COLO668 (cell line): ENCODE data around the gene SNRPA.
"Not testable (repeated sequence)": the region's sequence is repeated elsewhere in the genome, so short reads cannot be mapped to it uniquely, and the experiment has no call there.

Experiments used
- DNase-seq: peaks from one replicate; lab custom pipeline; 2025; ENCODE audit not compliant: unreplicated experiment; lab: John Stamatoyannopoulos, UW

Gene SNRPA

GRCh38 chr19:40721140-40721486, 29.9 kb upstream of the SNRPA start:
- no peak for DNase-seq

DNA sequence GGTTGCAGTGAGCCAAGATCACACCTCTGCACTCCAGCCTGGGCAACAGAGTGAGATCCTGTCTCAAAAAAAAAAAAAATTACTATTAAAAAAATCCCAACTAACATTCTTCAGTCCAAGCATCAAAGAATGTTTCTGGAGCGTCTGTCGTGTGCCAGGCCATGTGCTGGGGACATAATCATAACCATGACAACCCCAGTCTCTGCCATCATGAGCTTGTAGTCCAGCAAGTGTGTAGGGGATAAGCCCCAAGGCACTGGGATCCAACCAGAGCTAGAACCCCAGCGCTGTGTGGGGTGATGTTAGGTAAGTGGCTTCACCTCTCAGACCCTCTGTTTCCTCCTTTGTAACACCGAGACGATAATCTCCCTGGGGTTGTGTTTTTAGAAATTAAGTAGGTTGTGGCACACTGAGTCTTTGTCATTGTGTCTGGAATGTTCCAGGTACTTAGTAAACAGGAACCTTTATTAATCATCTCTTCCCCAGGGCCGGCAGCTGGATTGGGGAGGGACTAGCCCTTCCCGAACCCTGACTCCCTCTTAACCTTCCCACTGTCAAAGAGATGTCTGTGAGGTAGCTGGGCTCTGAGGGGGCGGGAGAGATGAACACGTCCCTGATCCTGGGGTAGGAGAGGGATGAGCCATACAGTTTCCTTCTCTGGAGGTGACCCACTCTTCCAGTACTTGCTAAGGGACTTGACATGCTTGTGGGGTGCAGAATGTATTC, 28.9 kb upstream of the SNRPA start:
- DNase-seq, result no peak

DNA sequence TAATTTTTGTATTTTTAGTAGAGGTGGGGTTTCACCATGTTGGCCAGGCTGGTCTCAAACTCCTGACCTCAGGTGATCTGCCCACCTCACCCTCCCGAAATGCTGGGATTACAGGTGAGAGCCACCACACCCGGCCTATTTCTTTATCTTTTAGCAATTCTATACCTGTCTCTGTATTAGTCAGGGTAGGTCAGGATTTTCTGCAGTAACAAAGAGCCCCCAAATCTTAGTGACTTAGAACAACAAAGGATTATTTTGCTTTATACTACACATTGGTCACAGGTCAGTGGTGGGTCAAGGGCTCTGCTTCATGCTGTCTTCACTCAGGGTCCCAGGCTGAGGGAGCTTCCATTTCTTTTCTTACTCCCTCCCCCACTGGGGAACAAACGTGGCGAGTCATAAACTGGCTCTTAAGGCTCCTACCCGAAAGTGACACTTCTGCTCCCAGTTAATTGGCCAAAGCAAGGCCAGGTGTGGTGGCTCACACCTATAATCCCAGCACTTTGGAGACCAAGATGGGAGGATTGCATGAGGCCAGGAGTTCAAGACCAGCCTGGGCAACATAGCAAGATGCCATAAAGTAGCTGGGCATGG, 27.2 kb upstream of the SNRPA start:
- DNase-seq, result no peak

- DNase-seq, result no peak
These were observed 26.7 kb upstream of the SNRPA start for GRCh38 chr19:40724315-40724714.

DNA sequence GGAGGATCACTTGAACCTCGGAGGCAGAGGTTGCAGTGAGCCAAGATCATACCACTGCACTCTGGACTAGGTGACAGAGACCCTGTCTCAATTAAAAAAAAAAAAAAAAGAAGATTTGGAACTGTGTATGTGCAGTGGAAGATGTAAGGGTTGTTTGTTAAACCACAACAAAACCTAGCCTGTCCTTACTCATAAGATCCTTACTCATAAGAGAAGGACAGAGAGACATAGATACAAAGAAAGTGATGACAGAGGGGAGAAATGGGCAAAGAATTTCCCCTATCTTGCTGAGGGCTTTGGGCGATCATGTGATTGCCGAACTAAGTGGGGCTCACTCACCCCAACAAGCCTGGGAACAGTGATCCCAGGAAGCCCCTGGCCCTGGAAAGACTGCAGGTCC, 26.1 kb upstream of the SNRPA start:
- no peak for DNase-seq

GRCh38 chr19:40726279-40726678, 24.7 kb upstream of the SNRPA start:
- DNase-seq, result no peak

- DNase-seq, result not testable (repeated sequence)
These were observed 20.9 kb upstream of the SNRPA start for GRCh38 chr19:40730065-40730464.

GRCh38 chr19:40732304-40732703, 18.7 kb upstream of the SNRPA start:
- not testable (repeated sequence) for DNase-seq

DNA sequence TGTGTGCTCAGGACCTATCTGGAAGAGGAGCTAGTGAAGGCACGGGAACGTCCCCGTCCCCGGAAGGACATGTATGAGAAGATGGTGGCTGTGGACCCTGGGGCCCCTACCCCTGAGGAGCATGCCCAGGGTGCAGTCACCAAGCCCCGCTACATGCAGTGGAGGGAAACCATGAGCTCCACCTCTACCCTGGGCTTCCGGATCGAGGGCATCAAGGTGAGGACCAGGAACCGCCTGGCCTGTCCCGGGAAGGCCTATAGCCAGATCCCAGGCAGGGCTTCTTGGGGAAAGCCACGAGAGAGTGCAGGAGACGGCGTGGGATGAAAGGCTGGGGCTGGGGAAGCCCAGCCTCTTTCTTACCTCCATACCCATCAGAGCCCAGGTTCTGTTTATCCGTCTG, 17.9 kb upstream of the SNRPA start:
- DNase-seq, result no peak

GRCh38 chr19:40735013-40735771, 15.8 kb upstream of the SNRPA start:
- no peak for DNase-seq

- DNase-seq, result no peak
These were observed 14.3 kb upstream of the SNRPA start for GRCh38 chr19:40736661-40737060.

GRCh38 chr19:40737102-40737644, 13.8 kb upstream of the SNRPA start:
- no peak for DNase-seq

GRCh38 chr19:40739030-40739839, 11.8 kb upstream of the SNRPA start:
- DNase-seq, result no peak

- no peak for DNase-seq
These were observed 10.9 kb upstream of the SNRPA start for GRCh38 chr19:40739871-40740703.

DNA sequence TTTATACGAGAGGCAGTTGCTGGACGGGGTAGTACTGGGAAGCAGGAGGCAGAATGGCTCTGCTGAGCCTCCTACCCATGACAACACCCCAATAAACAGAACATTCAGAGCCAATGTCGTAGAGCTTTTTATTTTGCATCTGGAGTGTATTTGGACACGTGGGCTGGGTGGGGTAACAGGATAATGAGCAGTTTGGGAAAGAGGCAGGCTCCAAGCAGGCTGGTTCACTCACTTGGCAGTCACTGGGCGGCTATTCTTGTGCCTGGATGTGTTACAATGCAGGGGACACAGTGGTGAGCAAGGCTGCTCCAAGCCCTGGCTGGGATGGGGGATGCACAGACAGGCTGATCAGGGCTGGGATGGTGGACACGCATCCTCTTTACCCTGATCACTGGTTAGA, 10.3 kb upstream of the SNRPA start:
- DNase-seq, result no peak

GRCh38 chr19:40741527-40742390, 9.2 kb upstream of the SNRPA start:
- DNase-seq, result no peak

- no peak for DNase-seq
These were observed 8.5 kb upstream of the SNRPA start for GRCh38 chr19:40742477-40742876.

DNA sequence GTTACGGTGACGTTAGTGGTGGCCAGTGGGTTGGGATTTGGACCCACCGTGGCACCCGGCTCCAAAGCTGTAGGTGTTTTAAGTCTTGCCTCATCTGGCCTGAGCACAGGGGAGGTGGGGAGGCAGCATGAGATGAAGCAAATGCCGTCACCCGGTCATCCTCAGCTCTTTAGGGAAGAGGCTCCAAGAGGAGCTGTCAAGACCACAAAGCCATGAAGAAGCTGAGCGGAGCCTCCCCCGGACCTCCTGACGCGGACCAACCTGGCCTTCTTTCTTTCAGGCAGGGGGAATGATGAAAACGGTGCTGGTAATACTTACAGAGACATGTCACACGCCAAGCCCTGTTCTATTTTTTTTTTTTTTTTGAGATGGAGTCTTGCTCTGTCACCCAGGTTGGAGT, 8.1 kb upstream of the SNRPA start:
- DNase-seq, result no peak

- DNase-seq, result no peak
These were observed 7.1 kb upstream of the SNRPA start for GRCh38 chr19:40743926-40744325.
